GM19240 (cell line): ENCODE measurements around the gene CDR2L.
"Not testable (repeated sequence)": the region's sequence is repeated elsewhere in the genome, so short reads cannot be mapped to it uniquely, and the experiment has no call there.

ENCODE experiments used
- DNase-seq: peaks from one replicate; pipeline ENCODE4 v3.0.0; 2011; ENCODE audit warnings: low spot score; ENCODE audit not compliant: insufficient read length

The CDR2L gene

DNA sequence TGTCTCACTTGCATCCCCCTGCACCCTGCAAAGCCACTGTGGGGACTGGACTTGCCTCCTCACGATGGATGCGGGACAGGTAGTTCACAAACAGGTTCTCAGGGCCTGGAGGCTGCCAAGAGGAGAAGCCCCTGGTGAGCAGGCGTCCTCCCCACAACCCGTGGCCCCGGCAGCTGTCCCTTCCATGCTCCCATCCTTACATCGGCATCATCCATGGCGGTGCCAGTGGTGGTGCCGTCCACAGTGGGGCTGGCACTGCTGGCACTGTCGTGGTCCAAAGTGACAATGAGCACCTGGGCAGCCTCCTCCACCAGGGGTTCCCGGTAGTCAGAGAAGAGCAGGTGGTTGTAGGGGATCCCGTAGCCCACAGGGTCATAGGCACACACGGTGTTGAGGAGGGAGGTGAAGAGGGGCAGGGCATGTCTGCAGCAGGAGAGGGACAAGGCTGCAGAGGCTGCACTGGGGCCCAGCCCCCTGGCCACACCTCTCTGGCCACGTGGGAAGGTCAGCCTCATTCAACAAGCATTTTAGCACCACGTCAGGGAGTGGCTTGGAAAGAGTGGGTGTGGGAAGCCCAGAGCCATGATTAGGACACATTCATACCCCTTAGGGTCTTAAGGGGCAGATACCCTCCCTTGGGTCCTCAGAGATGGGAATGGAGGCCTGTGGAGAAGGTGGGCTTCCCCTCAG, 27.5 kb upstream of the CDR2L start:
- DNase-seq = no peak

DNA sequence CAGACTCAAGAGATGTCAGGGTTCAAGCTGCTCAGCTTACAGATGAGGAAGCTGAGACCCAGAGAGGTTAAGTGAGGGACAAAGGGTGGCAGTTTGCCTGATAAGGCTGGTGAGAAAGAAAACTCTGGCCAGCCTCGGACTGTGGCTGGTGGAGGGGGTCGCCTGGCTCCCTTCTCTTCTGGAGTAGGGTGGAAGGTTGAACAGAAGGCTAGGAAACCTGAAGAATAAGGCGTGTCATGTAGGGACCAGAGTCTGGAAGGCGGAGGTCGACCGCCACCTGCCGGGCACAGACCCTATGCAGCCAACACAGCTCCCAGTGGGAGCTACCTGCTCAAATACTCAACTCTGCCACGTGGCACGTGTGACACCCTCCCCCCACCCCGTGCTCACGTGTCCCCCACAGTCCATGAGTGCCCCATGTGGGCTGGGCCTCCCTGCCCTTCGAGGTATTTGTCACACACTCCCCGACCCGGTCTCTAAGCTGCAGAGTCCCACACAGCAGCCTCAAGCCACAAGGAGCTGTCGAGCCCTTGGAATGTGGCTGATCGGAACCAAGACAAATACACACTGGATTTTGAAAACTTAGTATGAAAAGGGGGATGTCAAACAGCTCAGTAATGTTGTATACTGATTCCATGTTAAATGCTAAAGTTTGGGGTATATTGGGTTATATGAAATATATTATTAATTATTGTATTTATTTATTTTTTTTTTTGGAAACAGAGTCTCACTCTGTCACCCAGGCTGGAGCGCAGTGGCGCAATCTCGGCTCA, 26.7 kb upstream of the CDR2L start:
- DNase-seq = peak; percentile 55

GRCh38 chr17:74961657-74962350, 25.6 kb upstream of the CDR2L start:
- DNase-seq = peak; percentile 79

DNA sequence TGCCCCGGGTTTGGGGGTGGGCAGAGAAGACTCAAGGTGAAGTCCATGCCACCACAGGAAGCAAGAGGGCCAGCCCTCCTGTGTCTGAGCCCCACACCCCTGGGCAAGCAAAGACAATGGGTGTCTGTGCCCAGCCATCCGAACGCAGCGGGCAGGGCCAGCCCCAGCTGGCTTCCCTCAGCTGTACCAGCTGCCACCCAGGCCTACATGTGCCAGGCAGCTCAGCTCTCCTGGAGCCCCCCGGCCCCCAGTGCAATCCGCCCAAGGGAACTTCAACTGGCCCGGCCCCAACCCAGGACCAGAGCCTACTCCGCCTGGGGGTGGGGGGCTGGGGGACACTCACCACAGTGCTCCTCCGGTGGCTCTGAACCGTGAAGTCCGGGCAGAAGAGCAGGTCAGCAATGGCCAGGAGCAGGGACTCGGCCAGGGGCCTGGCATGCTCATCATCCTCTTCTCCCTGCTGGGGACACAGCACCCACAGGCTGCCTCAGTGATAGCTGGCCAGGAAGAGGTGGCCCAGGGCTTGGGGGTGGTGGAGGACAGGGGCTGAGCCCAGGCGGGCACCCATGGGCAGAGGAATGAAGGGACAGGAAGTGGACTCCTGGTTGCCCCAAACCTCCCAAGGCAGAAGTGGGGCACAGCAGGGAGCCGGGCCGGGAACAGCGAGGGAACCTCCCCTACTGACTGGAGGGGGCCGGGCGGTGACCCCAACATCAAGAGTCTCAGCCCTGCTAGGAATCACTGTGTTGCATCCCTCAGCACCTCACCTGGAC, 24.6 kb upstream of the CDR2L start:
- DNase-seq = no peak

- DNase-seq = no peak
Measured at GRCh38 chr17:74963656-74964055, 23.8 kb upstream of the CDR2L start.

DNA sequence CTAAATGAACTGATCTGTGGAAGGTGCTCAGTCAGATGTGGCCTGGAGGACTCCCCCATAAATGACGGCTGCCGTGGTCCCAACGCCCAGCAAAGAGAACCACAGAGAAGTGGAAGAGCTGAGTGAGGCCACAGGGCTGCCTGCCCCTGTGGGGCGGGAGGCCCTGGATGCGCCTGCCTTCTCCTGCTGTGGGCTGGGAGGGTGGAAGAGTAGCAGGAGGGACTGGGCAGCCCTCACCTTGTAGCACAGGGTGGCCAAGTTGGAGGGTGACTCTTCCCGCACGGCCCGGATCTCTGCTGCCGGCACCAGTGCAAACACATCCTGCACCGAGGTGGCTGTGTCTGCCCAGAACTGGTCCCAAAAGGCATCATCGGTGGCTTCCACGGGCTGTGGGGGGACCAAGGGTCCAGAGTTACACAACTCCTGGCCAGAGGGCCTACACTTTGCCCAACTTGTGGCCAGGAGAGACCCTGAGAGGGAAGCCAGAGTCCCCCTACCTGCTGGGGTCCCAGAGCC, 23.1 kb upstream of the CDR2L start:
- no peak for DNase-seq

DNA sequence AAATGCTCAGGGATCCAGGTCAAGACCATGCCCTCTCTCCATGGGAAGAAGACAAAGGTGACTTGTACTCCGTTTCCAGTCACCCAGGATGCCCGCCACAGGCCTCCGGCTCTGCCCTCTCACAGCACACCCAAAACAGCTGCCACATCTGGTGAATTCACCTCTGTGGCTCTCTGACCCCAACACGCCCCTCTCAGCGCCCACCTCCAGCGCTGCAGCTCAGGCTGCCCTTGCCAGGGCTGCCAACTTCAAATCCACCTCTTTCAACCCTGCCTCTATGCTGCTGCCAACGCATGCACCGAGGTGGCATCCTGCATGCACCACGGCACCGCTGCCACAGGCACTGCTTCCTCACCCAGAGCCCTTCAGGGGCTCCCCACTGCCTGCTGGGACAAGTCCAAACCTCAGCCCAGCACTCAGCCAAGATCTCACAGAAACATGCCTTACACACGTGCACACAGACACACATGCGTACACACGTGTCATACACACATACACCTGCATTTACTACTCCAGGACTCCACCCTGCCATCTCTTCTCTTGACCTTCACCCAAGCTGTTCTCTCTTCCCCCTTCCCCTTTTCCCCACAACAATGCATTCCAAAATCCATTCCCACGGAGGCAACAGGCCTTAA, 22.3 kb upstream of the CDR2L start:
- no peak for DNase-seq

DNA sequence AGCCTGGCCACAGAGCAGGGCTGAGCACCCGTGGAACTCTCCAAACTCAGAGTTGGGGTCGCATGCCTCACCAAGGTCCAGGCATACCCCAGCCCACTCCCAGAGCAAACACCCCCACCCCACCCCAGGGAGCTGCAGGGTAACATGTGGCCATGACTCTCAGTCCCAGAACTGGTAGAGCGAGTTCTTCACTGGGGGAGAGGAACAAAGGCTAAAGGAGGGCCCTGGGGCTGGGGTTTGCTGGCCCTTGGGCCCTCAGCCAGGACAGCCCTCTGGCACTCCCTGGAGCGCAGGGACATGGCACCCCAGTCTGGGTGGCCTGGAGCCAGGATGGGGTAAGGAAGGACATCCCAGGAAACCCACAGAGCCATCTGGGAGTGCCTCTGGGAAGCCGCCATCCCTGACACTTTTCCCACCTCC, 19.1 kb upstream of the CDR2L start:
- DNase-seq = no peak

DNA sequence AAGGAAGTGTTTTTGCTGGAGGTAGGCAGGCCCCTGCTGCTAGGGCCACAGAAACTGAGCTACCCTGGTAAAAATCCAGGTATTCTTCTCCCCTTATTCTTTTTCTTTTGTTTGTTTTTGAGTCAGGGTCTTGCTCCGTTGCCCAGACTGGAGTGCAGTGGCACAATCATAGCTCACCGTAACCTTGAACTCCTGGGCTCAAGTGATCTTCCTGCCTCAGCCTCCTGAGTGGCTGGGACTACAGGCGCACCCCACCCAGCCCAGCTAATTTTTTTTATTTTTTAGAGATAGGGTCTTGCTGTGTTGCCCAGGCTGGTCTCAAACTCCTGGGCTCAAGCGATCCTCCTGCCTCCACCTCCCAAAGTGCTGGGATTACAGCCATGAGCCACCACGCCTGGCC, 17.9 kb upstream of the CDR2L start:
- not testable (repeated sequence) for DNase-seq

GRCh38 chr17:74970395-74970794, 17.0 kb upstream of the CDR2L start:
- no peak for DNase-seq

DNA sequence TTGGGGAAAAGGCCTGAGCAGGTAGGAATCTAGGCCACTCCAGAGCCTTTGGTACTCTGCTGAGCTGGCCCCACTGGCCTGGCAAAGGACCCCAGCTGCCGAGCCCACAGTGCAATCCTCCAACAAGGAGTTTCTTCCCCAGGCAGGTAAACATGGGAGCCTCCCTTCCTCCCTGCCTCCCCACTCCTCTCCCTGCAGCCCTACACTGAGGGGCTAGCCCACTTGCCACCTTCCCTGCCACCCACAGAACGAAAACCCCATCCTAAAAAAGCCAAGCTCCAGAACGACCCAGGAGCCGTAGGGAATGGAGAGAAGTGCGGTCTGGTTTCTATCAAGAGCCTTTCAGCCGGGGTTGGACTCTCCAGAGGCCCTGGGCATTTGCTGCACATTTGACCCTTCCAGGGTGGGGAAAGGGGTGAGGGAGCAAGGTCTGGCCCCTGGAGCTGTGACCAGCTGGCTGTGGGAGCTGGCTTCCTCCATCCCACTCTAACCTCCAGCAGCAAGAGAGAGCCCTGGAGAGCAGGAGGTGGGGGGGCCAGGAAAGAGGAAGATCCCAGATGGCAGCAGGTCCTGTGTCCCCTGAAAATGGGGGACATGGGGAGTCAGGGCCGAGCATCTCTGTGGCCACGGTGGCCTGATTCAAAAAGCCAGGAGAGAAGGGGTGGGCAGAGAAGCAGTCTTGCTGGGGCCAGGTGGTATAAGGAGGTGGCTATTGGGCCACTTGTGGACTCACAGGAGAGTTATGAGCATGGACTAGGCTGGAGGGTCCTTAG, 16.2 kb upstream of the CDR2L start:
- no peak for DNase-seq

- DNase-seq = no peak
Measured at GRCh38 chr17:74971842-74972106, 15.7 kb upstream of the CDR2L start.

- DNase-seq = peak; percentile 56
Measured at GRCh38 chr17:74972107-74972972, 15.1 kb upstream of the CDR2L start, which contains the start of gene HID1. Gene HID1, minus strand, starts transcription at chr17:74972759. Its CDS starts 103 bp downstream, at chr17:74972656.

- DNase-seq = no peak
Measured at GRCh38 chr17:74972973-74973328, 14.5 kb upstream of the CDR2L start.

DNA sequence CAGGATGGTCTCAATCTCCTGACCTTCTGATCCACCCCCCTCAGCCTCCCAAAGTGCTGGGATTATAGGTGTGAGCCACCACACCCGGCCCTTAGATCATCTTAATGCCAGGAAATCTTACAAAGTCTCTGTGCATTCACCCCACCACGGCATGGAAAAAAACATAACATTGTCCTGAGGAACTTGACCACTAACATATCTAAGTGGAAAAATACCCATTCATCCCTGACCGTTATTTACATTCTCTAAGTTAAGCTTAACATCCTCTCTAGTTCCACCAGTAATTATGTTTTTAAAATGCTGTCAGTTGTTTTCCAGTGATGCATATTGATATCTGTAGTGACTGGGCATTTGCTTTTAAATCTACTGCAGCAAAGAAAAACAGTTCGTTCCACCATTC, 11.5 kb upstream of the CDR2L start:
- DNase-seq = no peak

DNA sequence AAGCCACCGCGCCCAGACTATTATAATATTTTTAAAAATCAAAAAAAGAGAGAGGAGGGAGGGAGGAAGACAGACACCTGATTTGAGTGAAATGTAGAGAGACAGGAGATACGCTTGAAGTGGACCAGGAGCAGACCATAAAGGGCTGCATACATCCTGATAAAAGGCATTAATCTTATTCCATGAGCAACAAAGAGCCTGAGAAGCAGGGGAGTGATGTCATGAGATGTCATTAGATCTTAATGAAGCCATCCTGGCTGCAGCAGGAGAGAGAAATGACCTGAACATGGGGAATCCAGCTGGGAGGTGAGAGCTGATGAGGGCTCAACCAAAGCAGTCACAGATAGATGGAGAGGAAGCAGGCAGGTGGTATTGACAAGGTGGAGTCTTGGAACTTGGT, 9.6 kb upstream of the CDR2L start:
- no peak for DNase-seq

DNA sequence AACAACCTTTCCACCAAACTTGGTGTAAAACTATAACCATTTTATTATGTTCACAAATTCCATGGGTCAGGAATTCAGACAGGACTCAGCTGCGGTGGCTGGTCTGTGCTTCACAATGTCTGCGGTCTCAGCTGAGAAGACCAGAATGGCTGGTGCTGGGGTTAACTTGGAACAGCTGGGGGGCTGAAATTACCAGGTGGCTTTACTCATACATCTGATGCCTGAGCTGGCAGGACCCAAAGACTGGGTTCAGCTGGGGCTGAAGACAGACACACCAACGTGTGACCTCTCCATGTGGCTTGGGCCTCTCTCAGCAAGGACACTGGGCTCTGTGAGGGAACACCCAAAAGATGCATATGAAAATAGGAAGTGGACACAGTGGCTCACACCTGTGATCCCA, 9.2 kb upstream of the CDR2L start:
- no peak for DNase-seq

DNA sequence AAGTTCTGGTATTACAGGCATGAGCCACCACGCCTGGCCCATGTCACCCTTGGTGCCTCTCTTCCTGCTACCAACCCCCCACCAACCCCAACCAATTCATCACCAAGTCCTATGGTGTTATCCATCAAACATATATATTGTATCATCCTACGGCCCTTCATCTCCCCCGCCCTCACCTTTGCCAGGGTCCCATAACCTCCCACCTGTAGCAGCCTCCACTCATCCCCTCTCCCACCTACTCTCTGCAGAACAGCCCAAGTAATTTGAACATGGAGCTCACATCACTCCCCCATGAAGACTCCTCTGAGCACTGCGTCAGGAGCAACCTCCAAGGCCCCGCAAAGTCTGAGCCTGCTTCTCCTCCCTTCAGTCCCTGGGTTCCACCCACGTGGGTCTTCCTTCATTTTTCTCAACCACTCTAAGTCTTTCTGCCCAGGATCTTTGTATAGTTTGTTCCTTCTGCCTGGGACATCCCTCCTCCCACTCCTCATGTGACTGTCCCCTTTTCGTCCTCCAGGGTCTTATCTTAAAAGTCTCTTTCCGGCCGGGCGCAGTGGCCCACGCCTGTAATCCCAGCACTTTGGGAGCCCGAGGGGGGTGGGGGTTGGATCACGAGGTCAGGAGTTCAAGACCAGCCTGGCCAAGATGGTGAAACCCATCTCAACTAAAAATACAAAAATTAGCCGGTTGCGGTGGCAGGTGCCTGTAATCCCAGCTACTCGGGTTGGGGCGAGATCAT, 7.9 kb upstream of the CDR2L start:
- DNase-seq = no peak
